HG03025 (cell line): Measurements from ENCODE around the gene NR4A1.

Experiments used
- ATAC-seq: cut with Tn5 transposase; IDR thresholded peaks from one replicate; pipeline ENCODE4 v1.9.1; 2021; ENCODE audit warnings: mild to moderate bottlenecking, moderate library complexity; ENCODE audit not compliant: unreplicated experiment, low FRiP score

The NR4A1 gene

DNA sequence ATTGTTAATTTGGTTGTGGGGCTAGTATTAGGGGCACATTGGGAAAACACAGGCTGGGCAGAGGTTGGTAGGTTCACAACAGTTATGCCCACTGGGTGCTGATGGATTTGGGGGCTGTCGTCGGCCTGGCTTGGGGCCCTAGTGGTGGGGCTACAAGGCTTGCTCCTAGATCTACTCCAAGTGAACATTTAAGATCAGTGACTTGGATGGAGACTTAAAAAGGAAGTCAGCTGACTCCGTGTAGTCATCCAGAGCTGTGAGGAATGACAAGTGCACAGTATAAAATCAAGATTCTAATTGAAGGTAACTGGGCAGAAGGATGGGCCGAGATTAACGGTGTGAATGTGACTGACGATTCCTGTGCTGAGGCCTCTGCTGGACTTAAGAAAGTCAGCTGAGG lies 12.8 kb upstream of the NR4A1 start:
- no peak for ATAC-seq

DNA sequence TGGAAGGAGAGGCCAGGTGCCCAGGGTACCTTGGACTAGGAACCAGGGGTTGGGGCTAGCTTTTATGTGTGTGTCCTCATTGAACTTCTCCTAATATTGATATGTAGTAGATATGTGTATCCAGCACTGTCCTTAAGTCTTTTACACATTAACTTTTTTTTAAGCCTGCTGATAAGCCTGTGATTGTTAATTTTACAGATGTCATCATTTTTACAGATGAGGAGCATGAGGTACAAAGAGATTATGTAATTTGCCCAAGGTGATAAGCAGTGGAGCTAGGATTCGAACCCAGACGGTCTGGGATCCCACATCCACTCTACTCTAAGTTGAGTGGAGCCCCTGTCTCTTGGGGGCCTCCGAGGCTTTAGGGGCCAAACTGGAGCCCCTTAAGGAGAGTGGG lies 10.2 kb upstream of the NR4A1 start:
- ATAC-seq: no peak

DNA sequence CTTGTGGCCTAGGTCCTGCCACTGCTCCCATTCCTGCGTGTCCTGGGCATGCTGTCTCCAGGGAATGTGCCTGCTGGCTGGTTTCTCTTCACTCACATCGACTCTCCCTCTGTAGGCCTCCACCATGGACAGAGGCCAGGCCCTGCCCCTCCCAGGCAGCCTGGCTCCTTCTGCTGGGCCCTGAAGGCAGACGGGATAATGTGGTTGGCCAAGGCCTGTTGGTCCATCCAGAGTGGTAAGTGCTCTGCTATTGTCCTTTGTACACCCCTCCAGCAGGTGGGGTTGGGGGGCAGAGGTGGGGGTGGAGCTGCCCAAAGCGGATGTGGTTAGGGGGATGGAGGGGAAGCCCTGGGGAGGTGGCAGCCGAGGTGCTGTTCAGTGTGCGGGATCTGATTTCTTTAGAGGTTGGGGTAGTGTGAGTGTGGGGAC lies 9.5 kb upstream of the NR4A1 start:
- ATAC-seq: no peak

DNA sequence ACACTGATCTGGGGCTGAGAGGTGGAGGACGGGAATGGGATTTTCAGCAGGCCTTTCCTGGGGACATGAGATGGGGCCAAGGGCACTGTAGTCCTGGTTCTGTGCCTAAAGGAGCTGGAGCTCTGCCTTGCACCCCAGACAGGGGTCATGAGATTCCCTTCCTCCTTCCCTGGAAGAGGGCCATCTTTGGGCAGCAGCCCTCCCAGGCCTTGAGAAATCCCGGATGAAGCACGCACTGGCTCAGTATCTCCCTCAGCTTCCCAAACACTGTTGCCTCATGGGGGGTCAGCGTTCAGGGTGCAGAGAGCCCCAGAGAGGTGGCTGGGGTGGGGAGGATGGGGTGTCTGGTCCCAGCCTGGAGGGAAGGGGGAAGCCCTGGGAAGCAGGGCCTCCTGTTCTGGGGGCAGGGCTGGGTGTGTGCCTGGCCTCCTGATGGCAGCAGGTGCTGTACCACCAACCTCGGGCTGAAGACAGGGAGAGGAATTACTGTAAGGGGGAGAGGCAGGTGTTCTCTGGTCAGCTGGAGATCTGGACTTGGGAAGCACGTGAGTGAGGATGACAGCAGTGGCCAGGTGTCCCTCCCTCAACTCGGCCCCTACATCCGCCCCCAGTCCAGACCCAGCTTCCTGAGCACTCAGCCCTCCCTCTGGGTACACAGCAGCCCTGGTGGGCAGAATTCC lies 8.4 kb upstream of the NR4A1 start:
- no peak for ATAC-seq

DNA sequence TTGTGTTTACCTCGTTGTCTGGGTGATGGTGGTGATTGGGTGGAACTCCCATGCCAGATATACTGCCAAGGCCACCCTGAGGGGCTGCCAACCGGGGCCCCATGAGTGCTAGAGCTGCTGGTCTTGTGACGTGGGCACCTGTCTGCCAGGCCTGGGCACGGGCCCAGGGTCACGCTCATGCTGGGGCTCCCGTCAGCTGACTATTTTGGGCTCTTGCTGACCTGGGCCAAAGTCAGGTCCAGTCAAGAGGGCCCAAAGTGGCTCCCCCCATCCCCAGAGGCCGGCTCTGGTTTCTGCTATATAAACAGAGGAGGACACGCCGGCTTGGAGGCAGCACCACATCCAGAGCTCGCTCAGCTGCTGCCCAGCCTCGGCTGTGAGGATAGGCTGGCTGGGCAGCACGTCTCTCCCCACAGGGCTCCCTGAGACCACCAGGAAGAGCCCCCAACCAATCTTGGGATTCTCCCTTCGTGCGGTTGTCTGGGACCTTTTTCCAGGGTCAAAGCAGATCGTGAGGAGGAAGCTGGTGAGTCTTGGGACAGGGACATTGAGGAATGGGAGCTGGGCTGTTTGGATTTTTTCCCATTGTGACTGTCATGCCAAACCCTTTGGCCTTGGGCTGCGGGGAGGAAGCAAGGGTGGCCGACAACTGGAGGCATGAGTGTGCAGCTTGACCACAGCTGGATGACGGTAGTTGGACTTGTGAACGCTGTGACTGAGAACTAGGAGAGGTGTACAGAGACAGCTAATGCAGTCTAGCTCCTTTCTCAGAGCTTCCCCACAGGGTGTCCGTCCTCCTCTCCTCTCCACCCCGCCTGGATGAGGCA lies 7.6 kb upstream of the NR4A1 start:
- no peak for ATAC-seq

DNA sequence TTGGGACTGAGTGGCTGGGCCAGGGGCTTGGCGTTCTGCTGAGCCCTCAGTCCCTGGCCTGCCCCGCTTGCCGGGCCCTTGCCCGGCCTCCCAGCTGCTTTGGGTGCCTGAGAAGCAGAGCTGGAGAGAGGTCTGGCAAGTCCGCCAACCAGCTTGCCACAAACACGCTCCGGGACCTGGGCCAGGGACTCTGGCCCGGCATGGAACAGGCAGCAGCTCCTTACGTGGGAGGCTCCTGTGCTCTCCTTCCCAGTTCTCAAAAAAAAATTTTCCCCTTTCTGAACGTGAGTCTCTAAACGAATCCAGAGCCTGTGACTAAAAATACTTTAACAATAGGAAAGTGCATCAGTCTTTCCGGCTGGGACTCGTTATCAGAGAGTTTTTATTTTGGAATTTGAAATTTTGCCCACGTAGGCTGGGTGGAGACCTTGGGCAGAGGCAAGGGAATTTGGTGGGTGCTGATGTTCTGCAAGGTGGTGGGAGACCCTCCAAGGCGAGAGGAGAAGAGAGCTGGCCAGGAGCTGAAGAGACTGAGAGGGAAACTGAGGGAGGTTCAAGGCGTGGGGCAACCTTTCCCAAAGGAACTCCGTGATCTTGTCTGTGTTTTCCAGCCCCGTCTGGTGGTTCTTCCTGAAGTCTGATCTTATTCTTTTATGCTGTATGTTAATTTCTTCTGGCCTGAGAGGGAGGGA lies 6.8 kb upstream of the NR4A1 start:
- ATAC-seq: no peak

DNA sequence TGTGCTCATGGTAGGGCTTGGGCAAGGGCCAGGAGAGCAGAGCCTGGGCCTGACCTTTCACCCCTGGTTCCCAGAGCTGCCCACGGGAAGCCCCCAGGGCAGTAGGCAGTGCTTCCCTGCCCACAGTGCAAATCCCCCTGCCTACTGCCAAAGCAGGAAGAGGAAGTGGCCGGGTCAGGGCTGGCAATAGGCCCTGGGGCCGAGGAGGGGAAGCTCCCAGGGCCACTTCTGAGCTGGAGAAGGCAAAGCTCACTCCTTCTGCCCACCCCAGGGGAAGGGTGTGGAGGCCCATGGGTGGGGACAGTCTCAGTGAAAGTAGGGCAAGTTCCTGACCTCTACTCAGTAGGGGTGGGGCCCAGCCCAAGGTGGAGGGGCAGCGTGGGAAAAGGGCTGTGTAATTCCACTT lies 5.4 kb upstream of the NR4A1 start:
- no peak for ATAC-seq

DNA sequence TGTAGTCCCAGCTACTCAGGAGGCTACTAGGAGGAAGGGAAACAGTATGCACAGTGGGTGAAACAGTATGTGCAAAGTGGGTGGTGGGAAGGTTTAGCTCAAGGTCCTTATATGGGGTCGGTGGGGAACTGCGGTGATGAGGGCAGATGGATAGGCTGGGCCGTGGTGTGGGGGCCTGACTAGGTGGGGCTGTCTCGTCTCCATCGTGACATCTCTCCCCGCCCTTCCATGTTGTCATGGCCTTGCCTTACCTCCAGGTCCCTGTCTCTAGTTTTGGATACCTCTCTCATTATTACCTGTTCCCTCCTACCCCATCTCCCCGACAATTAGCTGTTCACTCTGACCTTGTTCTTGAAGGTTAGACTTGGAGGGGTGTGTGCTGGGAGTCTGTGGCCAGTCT lies 4.4 kb upstream of the NR4A1 start:
- ATAC-seq: no peak

DNA sequence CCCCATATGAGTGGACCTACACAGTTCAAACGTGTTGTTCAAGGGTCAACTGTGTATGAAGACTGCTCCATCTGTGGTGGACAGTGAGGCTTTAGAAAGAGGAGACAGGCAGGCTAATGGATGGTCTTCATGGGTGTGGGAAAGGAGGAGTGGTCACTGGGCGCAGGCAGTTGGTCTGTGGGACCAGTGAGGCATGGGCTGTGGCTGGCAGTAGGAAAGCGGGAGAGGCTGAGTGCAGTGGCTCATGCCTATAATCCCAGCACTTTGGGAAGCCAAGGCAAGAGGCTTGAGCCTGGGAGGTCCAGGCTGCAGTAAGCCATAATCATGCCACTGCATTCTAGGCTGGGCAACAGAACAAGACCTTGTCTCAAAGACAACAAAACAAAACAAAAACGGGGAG lies 2.0 kb upstream of the NR4A1 start:
- ATAC-seq: no peak

DNA sequence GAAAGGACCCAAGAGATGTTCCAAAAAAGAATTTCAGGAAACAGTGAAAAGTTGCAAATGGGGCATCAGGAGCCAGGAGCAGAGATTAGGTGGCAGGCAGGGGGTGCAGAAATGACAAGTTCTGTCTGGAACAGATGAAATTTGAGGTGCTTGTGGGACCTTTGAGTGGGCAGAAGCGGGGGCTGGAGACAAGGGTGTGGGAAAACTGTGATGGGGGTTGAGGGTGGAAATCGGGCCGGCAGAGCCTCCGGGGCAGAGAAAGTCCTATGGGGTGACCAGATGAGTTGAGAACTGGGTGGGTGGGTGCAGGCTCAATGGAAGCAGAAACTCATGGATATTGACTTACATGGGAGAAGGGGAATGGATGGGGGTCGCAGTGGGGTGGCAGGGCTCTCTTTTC lies 1.6 kb upstream of the NR4A1 start:
- ATAC-seq: no peak

DNA sequence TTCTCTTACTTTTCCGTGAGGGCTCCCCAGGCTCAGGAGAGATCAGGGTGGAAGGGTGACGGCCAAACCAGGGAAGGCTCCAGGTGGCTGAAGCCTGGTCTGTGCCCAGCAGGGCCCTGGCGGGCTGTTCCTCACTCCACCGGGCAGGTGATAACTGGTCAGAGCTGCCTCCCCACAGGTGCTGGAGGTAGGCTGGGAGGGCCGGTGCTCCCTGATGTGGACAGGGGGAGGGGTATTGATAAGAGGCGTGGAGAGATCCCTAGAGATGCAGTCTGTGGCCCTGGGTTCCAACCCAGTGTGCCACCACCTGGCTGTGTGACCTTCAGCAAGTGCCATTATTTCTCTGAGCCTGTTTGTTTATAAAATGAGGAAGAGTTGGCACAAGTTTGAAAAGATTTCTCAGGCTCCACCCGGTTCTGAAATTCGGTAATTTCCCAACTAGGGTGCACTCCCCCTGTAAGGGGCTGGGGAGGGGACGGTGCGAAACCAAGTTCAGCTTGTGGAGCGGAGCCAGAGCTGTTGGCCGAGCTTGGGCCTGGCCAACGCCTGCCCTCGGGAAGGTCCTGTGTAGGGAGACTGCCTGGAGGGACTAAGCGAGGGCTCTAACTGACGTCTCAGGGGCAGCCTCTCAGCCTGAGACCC lies 1.0 kb upstream of the NR4A1 start:
- ATAC-seq: no peak

DNA sequence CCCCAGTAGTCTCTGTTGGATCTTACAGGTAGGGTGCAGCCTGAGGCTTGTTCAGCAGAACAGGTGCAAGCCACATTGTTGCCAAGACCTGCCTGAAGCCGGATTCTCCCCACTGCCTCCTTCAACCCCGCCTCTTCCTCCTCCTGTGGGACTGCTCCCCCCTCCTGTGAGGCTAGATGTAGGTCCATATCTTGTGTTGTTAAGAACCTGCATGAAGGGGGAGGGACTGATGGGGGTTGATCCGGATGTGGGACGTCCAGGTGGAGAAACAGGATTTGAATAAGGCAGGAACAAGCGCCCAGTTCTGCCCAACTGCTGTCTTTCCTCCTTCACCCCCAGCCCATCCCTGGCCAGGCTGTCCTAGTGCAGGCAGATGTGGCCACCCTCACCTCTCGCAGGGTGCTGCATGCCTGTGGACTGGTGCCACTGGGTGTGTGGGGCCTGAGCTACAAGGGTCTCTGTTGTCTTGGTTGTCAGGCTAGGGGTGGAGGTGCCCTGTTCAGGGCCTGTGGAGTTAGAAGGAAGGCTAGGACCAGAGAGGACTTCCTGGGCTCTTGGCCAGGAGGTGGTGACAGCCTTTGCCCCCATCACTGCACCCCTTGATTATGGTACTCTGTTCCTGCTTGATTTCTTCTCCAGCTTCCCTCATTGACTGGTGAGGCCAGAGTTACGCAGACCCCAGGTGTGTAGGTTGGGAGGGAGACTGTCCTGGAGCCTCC lies 1.4 kb downstream of the NR4A1 start:
- ATAC-seq: no peak

DNA sequence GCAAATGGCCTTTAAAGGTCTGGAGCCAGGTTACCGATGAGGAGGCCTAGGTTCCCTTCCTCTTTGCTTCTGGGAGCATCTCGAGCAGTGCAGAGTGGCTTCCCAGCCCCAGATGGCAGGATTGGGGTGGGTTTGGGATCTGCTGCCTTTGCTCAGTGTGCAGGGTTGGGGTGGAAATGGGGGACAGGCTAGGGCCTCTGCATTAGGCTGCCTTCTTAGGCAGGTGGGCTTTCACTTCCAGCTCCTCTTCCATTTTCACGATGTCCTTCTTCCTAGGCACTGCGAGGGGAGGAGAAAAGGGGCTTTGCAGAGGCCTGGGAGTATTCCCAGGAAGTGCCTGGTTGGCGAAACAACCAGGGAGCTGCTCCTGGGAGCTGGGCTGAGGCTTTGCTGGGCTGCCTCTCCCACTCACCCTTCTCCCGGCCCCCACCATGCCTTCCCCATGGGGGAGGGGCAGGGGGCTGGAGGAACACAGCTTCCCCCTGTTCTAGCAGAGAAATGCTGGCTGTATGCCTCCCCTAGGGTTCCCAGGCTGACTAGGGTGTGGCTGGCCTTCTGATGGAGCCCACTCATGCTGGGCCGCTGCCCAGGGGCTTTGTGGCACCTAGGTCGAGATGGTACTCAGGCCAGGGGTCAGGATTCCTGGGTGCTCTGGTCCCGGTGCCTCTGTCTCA lies 2.4 kb downstream of the NR4A1 start:
- no peak for ATAC-seq

DNA sequence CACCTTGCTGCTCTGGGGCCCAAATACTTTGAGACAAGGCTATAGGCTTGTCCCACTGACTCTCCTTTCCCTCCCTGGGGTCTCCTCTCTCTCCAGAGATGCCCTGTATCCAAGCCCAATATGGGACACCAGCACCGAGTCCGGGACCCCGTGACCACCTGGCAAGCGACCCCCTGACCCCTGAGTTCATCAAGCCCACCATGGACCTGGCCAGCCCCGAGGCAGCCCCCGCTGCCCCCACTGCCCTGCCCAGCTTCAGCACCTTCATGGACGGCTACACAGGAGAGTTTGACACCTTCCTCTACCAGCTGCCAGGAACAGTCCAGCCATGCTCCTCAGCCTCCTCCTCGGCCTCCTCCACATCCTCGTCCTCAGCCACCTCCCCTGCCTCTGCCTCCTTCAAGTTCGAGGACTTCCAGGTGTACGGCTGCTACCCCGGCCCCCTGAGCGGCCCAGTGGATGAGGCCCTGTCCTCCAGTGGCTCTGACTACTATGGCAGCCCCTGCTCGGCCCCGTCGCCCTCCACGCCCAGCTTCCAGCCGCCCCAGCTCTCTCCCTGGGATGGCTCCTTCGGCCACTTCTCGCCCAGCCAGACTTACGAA lies 3.1 kb downstream of the NR4A1 start:
- no peak for ATAC-seq

DNA sequence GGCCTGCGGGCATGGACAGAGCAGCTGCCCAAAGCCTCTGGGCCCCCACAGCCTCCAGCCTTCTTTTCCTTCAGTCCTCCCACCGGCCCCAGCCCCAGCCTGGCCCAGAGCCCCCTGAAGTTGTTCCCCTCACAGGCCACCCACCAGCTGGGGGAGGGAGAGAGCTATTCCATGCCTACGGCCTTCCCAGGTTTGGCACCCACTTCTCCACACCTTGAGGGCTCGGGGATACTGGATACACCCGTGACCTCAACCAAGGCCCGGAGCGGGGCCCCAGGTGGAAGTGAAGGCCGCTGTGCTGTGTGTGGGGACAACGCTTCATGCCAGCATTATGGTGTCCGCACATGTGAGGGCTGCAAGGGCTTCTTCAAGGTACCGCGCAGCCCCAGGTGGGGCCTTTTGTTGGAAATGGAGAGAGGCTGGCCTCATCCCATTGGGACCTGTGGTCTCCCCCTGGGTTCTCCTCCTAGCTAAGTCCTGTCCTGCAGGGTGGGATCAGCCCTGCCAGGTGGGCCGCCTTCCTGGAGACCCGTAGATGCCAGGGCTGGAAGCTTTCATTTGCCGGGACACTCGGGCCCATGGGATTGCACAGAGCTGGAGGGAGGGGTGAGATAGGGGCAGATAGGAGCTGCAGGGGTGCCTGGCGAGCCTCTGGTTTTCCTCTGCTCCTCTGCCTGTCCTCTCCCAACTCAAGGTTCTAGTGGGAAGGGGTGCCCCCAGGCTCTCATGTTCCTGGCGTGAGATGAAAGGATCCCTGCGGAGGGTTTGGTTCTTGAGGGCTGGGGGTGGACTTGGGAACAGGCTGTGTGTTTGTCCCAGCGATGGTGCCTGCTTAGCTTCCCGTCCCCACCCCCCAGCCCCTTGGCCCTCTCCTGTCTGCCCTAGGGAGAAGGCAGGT lies 3.8 kb downstream of the NR4A1 start:
- no peak for ATAC-seq

DNA sequence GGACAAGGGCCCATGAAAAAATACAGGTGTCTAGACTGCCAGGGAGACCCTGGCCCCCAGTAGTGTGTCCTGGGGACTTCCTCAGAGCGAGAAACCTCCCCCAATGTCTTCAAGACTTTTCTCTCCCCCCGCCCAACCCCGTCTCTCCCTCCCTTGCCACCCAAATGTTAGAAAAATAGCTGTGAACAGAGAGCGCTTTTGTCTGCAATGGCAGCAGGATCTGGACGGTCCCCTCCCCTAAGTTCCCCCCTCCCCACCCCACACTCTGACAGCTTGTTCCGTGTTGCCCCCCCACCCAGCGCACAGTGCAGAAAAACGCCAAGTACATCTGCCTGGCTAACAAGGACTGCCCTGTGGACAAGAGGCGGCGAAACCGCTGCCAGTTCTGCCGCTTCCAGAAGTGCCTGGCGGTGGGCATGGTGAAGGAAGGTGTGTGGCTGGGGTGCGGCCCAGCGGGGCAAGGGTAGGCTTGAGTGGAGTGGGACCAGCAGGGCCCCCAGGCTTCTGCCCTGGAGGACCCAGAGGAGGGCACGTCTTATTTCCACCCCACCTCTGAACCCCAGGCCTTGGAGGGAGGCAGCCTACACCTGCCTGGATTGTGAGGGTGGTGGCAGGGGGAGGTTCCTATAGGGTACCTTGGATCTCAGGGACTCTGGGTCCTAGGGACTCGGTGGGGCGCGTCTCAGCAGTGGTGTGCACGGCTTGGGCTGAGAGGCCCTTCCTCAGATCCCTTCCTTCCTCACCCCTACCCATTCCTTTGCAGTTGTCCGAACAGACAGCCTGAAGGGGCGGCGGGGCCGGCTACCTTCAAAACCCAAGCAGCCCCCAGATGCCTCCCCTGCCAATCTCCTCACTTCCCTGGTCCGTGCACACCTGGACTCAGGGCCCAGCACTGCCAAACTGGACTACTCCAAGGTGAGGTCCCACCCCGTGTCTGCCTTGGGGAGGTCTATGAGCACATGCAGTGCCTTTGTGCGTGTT lies 4.8 kb downstream of the NR4A1 start:
- ATAC-seq: no peak
